ENCODE measurements around the gene EFEMP2. TPM values are rescaled to one million over a fixed set of nuclear protein-coding genes. Genes with fewer than 3 reads are reported as not detected.

EFEMP2 gene
- total RNA-seq, 3 donors from 2014 or later (not counting 1 experiment from before 2014, with no cell fraction given): 6.1 to 13.0 (median 9.8) TPM

GRCh38 chr11:65906602-65907001 is 34.0 kb upstream of the EFEMP2 start:
- Histone ChIP-seq H3K27ac (ENCODE audit: low read length) (no peak overlapping the region), H3K4me3 (ENCODE audit: low read length) (no peak overlapping the region), H3K9me3 (ENCODE audit: control insufficient read depth, insufficient read depth, low read length) (no peaks in the 10 kb centered on the region), H3K27me3 (ENCODE audit: control insufficient read depth, insufficient read depth, low read length) (no peaks in the 10 kb centered on the region), H3K4me1 (ENCODE audit: control insufficient read depth, insufficient read depth, low read length) (peaks cover 12% of the 10 kb centered on the region), H3K36me3 (ENCODE audit: control insufficient read depth, insufficient read depth, low read length) (no peaks in the 10 kb centered on the region)
- no peak overlapping the region for H3K4me3 Mint-ChIP-seq
- no peaks in the 10 kb centered on the region for H3K36me3 Mint-ChIP-seq
- intact Hi-C loops (cut with micrococcal nuclease): no loop called here
- no peak overlapping the region for H3K27ac Mint-ChIP-seq
- ATAC-seq (no peak), DNase-seq (no peak)
- peaks cover 10 to 11% of the 10 kb centered on the region in 2 donors for H3K4me1 Mint-ChIP-seq
- H3K27me3 Mint-ChIP-seq (ENCODE audit: low read depth in 2 of 2): peaks cover 5 to 6% of the 10 kb centered on the region in 2 donors
- H3K9me3 Mint-ChIP-seq: no peaks in the 10 kb centered on the region
- TF ChIP-seq, protein P1, sequence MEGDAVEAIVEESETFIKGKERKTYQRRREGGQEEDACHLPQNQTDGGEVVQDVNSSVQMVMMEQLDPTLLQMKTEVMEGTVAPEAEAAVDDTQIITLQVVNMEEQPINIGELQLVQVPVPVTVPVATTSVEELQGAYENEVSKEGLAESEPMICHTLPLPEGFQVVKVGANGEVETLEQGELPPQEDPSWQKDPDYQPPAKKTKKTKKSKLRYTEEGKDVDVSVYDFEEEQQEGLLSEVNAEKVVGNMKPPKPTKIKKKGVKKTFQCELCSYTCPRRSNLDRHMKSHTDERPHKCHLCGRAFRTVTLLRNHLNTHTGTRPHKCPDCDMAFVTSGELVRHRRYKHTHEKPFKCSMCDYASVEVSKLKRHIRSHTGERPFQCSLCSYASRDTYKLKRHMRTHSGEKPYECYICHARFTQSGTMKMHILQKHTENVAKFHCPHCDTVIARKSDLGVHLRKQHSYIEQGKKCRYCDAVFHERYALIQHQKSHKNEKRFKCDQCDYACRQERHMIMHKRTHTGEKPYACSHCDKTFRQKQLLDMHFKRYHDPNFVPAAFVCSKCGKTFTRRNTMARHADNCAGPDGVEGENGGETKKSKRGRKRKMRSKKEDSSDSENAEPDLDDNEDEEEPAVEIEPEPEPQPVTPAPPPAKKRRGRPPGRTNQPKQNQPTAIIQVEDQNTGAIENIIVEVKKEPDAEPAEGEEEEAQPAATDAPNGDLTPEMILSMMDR (IDR thresholded peaks at IDR 0.05): no peak
- 85% methylated on average over 5 of the region's 5 CpGs for WGBS (ENCODE audit: insufficient coverage)

DNA sequence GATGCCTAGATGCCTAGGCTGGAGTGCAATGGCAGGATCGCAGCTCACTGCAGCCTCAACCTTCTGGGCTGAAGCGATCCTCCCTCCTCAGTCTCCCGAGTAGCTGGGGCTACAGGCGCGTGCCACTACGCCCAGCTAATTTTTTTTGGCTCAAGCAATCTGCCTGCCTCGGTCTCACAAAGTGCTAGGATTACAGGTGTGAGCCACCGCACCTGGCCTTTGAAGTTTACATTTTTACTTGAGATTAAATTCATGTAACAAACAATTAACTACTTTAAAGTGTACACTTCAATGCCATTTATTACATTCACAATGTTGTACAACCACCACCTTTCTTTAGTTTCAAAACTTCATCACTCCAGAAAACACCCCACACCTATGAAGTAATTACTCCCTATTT is 31.1 kb upstream of the EFEMP2 start:
- ATAC-seq (no peak), DNase-seq (no peak)
- Mint-ChIP-seq H3K27ac (peak overlapping the region in 1 of 2 donors; percentile 98), H3K27me3 (ENCODE audit: low read depth in 2 of 2) (peaks cover 4 to 6% of the 10 kb centered on the region in 2 donors), H3K4me3 (no peak overlapping the region), H3K36me3 (no peaks in the 10 kb centered on the region), H3K9me3 (no peaks in the 10 kb centered on the region), H3K4me1 (peaks cover 12 to 21% of the 10 kb centered on the region in 2 donors)
- H3K9me3 ChIP-seq (ENCODE audit: control insufficient read depth, insufficient read depth, low read length): no peaks in the 10 kb centered on the region
- peaks cover 5% of the 10 kb centered on the region for H3K27me3 ChIP-seq (ENCODE audit: control insufficient read depth, insufficient read depth, low read length)
- H3K36me3 ChIP-seq (ENCODE audit: control insufficient read depth, insufficient read depth, low read length): no peaks in the 10 kb centered on the region
- H3K27ac ChIP-seq (ENCODE audit: low read length): no peak overlapping the region
- intact Hi-C loops (cut with micrococcal nuclease): loop anchor here (2.0 kb wide), 1 partner anchor 15 kb away; the partner anchor contains the start of genes C11orf68 and DRAP1
- peaks cover 36% of the 10 kb centered on the region for H3K4me1 ChIP-seq (ENCODE audit: control insufficient read depth, insufficient read depth, low read length)
- TF ChIP-seq, protein P1 (IDR thresholded peaks at IDR 0.05): no peak
- WGBS (ENCODE audit: insufficient coverage): 92% methylated on average over 8 of the region's 8 CpGs
- H3K4me3 ChIP-seq (ENCODE audit: low read length): no peak overlapping the region

GRCh38 chr11:65903068-65903481 is 30.5 kb upstream of the EFEMP2 start:
- peak overlapping the region; percentile 90 to 98 for H3K27ac Mint-ChIP-seq
- no peak overlapping the region for H3K27ac ChIP-seq (ENCODE audit: low read length)

More at GRCh38 chr11:65903068-65903481, 30.5 kb upstream of the EFEMP2 start:
- intact Hi-C loops (cut with micrococcal nuclease): loop anchor here (2.0 kb wide), 1 partner anchor 16 kb away; the partner anchor contains the start of genes C11orf68 and DRAP1
- WGBS (ENCODE audit: insufficient coverage): 29% methylated on average over 3 of the region's 5 CpGs
- H3K4me1 ChIP-seq (ENCODE audit: control insufficient read depth, insufficient read depth, low read length): peaks cover 38% of the 10 kb centered on the region
- H3K36me3 ChIP-seq (ENCODE audit: control insufficient read depth, insufficient read depth, low read length): no peaks in the 10 kb centered on the region
- DNase-seq: no peak
- no peaks in the 10 kb centered on the region for H3K36me3 Mint-ChIP-seq
- H3K9me3 Mint-ChIP-seq: no peaks in the 10 kb centered on the region
- TF ChIP-seq, protein P1 (IDR thresholded peaks at IDR 0.05): no peak
- H3K27me3 ChIP-seq (ENCODE audit: control insufficient read depth, insufficient read depth, low read length): peaks cover 5% of the 10 kb centered on the region
- H3K9me3 ChIP-seq (ENCODE audit: control insufficient read depth, insufficient read depth, low read length): no peaks in the 10 kb centered on the region
- peaks cover 5 to 6% of the 10 kb centered on the region in 2 donors for H3K27me3 Mint-ChIP-seq (ENCODE audit: low read depth in 2 of 2)
- no peak overlapping the region for H3K4me3 Mint-ChIP-seq
- H3K4me1 Mint-ChIP-seq: peaks cover 12 to 23% of the 10 kb centered on the region in 2 donors
- ATAC-seq: no peak
- H3K4me3 ChIP-seq (ENCODE audit: low read length): no peak overlapping the region

Data from natural killer cell (primary cell).